ENCODE data around the gene CIT. TPM values are rescaled to one million over a fixed set of nuclear protein-coding genes. Genes with fewer than 3 reads are reported as not detected.

The CIT gene
- total RNA-seq, 2 experiments from 2014 or later = 113 to 132 TPM

DNA sequence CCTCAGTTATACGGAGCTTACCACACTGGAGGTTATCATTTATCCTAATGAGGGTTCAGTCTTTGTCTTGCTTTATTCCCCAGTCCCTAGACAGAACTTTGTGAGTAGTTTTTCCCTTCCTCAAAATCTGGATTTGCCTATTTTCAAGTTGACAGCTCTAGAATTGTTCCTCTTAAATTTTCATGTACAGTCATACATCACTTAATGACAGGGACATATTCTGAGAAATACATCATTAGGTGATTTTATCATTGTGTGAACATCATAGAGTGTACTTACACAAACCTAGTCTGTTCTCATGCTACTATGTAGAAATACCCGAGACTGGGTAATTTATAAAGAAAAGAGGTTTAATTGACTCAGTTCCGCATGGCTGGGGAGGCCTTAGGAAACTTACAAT lies 206.1 kb downstream of the CIT start:
- CTCF ChIA-PET = interaction anchor here (0.8 to 1.8 kb wide), 2 partner anchors 9 to 10 kb away, joined by 3 to 4 read pairs; no protein-coding TSS in a partner anchor
- no peaks in the 10 kb centered on the region for H3K27me3 Mint-ChIP-seq
- H3K36me3 Mint-ChIP-seq (ENCODE audit: low read depth) = peaks cover 65% of the 10 kb centered on the region
- H3K9me3 Mint-ChIP-seq = no peaks in the 10 kb centered on the region
- peaks cover 70% of the 10 kb centered on the region for H3K4me1 Mint-ChIP-seq
- POLR2A ChIA-PET = no interaction called here
- H3K27ac Mint-ChIP-seq = no peak overlapping the region
- no peak overlapping the region for H3K4me3 Mint-ChIP-seq
- DNase-seq = no peak

DNA sequence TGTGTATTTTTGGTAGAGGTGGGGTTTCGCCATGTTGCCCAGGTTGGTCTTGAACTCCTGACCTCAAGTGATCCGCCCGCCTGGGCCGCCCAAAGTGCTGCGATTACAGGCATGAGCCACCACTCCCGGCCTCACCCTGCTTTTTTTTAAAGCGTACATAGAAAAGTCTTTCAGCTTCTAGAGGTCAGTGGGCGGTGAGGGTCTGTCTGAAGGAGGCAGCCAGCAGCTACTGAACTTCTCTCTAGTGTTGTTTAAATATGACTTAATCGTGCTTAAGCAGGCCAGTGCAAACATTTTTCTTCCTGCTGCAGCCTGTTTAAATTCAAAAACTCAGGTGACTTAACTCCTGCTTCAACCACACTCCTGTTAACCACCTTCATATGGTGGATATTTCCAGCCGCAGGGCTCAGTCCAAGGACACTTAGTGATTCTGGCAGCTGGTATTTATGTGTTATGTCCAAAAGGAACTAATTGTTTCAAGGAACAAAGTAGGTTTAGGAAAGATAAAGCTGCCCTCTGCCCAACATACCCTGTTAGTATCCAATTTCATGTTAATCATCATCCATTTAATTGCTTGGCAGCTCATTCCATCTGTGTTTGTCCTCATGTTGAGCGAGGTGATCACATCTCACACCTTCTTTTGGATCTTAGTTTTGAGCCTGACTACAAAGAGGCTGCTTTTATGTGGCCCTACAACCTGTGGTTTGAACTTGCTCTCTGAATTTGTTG lies 207.2 kb downstream of the CIT start:
- peaks cover 55% of the 10 kb centered on the region for H3K36me3 Mint-ChIP-seq (ENCODE audit: low read depth)
- ChIA-PET POLR2A (interaction anchor here (0.7 kb wide), 1 partner anchor 12 kb away, joined by 3 read pairs; no protein-coding TSS in a partner anchor), CTCF (interaction anchor here (0.8 to 1.8 kb wide), 3 partner anchors 8 to 17 kb away, joined by 3 to 6 read pairs (median 4); no protein-coding TSS in a partner anchor)
- peaks cover 72% of the 10 kb centered on the region for H3K4me1 Mint-ChIP-seq
- H3K4me3 Mint-ChIP-seq = peak overlapping the region; percentile 66
- H3K9me3 Mint-ChIP-seq = no peaks in the 10 kb centered on the region
- peak; percentile 17 for DNase-seq
- H3K27ac Mint-ChIP-seq = peak overlapping the region; percentile 74
- no peaks in the 10 kb centered on the region for H3K27me3 Mint-ChIP-seq

DNA sequence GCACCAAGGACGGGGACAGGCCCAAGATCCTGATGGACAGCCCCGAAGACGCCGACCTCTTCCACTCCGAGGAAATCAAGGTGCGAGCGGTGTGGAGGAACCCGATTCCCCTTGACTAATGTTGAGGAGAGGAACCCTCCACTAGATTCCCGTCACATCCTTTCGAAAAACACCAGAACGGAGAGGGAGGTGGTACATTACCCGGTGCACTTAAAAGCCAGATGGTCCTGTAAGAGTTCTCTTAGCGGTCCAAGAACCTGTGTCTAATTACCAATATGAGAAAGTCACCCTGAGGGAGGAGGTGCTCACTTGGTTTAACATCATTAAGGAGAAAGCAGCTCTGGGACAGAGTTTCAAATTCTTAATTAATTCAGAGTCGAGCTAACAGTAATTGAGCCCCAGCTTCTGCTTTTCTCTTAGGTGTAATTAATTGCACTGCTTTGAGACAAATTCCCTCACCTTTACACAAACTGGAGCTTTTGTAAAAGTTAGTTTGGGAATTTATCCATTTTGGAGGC lies 208.7 kb downstream of the CIT start:
- Mint-ChIP-seq H3K36me3 (ENCODE audit: low read depth) (peaks cover 45% of the 10 kb centered on the region), H3K9me3 (peaks cover 3% of the 10 kb centered on the region), H3K4me1 (peaks cover 62% of the 10 kb centered on the region), H3K27ac (peak overlapping the region; percentile 93), H3K27me3 (no peaks in the 10 kb centered on the region), H3K4me3 (peak overlapping the region; percentile 89)
- DNase-seq = no peak
- CTCF ChIA-PET = interaction anchor here (0.6 to 2.0 kb wide), 12 partner anchors 9 to 1652 kb away, joined by 3 to 10 read pairs (median 4); no protein-coding TSS in a partner anchor
- POLR2A ChIA-PET = no interaction called here

DNA sequence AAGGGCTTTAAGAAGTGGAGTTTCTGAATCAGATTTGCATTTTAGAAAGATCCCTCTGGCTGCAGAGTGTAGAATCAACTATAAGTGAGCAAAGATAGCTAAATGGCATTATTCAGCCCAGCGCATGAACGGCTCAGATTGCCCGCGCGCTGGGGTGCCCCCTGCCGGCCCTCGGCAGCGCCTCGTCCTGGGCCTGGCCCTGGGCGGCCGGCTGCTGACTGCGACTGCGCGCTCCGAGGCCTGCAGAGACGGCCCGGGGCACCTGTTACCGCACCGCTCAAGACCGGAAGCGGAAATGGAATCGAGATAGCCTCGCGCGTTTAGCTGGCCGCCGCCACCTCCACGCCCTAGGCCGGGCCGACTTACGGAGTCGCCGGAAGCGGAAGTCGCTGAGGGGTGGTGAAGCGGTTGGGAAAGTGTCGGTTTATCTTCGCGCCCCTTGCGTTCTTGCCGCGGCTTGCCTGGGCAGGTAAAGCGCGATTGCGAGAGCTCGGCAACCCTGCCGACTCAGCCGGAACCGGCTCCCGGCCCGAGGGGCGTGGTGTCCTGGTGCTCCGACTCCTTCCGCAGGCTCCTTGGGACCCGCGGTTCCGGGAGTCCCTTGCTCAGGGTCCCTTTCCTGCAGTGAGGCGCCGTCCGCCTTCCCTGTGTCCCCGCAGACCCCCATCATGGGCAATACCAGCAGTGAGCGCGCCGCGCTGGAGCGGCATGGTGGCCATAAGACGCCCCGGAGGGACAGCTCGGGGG lies 209.4 kb downstream of the CIT start, which contains the start of gene PRKAB1:
PRKAB1 (plus strand) TSS at position 557 of the 747 bp plus-strand sequence; CDS start at position 669, 112 bp downstream.
- Mint-ChIP-seq H3K4me3 (peak within 1 kb of the TSS; percentile 89), H3K27me3 (no peaks in the 10 kb centered on the region), H3K27ac (peak within 1 kb of the TSS; percentile 93), H3K4me1 (peaks cover 56% of the 10 kb centered on the region), H3K9me3 (peaks cover 3% of the 10 kb centered on the region), H3K36me3 (ENCODE audit: low read depth) (peaks cover 38% of the 10 kb centered on the region)
- ChIA-PET POLR2A (no interaction called here), CTCF (interaction anchor here (0.5 to 2.0 kb wide), 14 partner anchors 9 to 1794 kb away, joined by 3 to 10 read pairs (median 4); no protein-coding TSS in a partner anchor)
- peak; percentile 96 for DNase-seq

DNA sequence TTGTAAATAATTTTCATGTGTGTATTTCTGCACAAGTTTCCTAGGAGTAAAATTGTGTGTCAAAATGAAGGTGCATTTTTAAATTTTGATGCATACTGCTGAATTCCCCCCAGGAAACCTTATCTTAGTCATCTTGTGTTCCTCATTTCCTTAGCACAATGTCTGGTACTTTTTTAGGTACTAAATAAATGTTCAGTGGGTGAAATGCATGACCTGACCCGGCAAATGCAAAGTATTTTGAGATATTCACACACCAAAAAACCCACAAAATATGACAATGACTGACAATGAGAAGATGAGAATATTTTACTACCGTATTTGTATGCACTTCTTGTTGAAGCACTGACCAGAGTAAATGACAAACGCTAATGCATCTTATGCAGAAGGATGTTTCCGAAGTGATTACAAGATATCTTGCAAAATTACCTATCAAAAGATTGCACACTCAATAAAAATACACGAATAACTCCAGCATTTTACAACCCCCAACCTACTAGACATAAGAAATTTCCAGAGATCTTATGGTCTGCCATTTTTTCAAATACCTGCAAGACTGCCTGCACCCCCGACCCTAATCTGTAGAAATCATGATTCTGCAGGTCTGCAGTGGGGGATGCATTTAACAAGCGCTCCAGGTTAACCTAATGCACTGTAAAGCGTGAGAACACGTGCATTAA lies 210.1 kb downstream of the CIT start:
- CTCF ChIA-PET = interaction anchor here (0.5 to 2.0 kb wide), 10 partner anchors 8 to 1793 kb away, joined by 3 to 10 read pairs (median 4); no protein-coding TSS in a partner anchor
- peaks cover 31% of the 10 kb centered on the region for H3K36me3 Mint-ChIP-seq (ENCODE audit: low read depth)
- H3K4me3 Mint-ChIP-seq = peak overlapping the region; percentile 89

DNA sequence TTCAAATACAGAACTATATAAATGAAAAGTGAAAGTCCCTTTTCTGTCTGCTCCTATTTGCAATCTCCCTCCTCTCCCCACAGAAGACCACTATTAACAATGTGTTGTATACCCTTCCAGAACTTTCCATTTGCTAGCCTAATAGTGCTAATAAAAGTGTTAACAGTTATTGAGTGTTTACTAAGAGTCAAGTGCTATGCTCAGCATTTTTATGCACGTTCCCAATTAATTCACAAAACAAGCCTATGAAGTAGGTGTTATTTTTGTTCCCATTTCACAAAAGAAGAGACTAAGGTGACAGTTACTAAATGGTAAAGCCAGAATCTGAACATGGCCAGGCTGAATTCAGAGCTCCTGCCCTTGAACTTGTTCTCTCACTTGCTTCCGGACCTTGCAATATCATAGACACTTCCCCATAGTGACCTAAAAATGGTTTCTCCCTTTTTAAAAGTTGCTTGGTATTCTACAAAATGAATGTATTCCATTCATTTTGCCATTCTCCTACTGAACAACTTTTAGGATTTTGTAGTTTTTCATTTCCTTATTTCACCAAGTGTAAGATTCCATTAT lies 210.8 kb downstream of the CIT start:
- peak overlapping the region; percentile 85 for H3K27ac Mint-ChIP-seq

More for the DNA sequence above, 210.1 kb downstream of the CIT start:
- H3K4me1 Mint-ChIP-seq = peaks cover 49% of the 10 kb centered on the region
- no peak for DNase-seq
- peaks cover 2% of the 10 kb centered on the region for H3K27me3 Mint-ChIP-seq
- H3K9me3 Mint-ChIP-seq = peaks cover 3% of the 10 kb centered on the region
- POLR2A ChIA-PET = no interaction called here
- peak overlapping the region; percentile 85 for H3K27ac Mint-ChIP-seq

DNA sequence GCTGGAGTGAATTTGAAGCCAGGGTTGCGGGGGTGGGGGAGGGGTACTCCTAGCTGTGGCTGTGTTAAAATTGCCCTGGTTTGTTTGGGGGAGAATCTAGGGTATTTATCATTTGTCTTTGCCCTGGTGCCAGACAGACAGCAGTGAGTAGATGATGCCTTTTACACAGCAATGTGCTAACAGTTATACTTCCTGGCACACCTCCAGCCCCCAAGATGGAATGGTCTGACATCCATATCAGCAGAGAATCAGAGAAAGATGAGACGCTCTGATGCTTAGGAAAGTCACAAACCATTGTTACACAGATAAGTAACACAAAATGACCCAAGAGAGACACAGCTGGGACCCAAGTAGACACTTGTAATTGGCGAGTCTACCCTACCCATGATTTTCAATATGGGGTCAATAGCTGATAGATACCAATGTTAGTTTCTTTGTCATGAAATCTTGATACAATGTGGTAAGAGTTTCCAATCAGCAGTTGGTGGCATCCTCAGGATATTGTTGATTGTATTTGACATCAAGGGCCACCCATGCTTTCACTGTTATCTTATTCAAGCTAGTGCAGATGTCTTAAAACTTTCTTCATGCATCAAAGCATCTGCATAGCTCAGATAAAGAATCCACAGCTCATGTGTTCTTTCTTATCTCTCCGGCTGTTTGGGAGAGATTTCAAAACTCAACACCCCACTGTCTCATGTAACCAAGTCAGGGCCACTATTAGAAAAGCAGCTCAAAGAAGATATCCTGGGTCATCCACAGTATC lies 211.8 kb downstream of the CIT start:
- no peak for DNase-seq
- CTCF ChIA-PET = interaction anchor here (0.8 to 1.2 kb wide), 3 partner anchors 10 to 1289 kb away, joined by 4 read pairs; partner anchors contain the start of gene SUDS3
- Mint-ChIP-seq H3K4me1 (peaks cover 36% of the 10 kb centered on the region), H3K9me3 (peaks cover 3% of the 10 kb centered on the region), H3K4me3 (no peak overlapping the region), H3K36me3 (ENCODE audit: low read depth) (peaks cover 16% of the 10 kb centered on the region), H3K27me3 (peaks cover 2% of the 10 kb centered on the region), H3K27ac (no peak overlapping the region)
- POLR2A ChIA-PET = no interaction called here

More for the DNA sequence above, 210.8 kb downstream of the CIT start:
- peaks cover 25% of the 10 kb centered on the region for H3K36me3 Mint-ChIP-seq (ENCODE audit: low read depth)
- CTCF ChIA-PET = interaction anchor here (1.0 to 1.2 kb wide), 2 partner anchors 14 to 1290 kb away, joined by 4 read pairs; partner anchors contain the start of gene SUDS3
- no peak for DNase-seq
- POLR2A ChIA-PET = no interaction called here
- peak overlapping the region; percentile 89 for H3K4me3 Mint-ChIP-seq
- peaks cover 3% of the 10 kb centered on the region for H3K9me3 Mint-ChIP-seq
- H3K27me3 Mint-ChIP-seq = peaks cover 2% of the 10 kb centered on the region
- H3K4me1 Mint-ChIP-seq = peaks cover 44% of the 10 kb centered on the region

DNA sequence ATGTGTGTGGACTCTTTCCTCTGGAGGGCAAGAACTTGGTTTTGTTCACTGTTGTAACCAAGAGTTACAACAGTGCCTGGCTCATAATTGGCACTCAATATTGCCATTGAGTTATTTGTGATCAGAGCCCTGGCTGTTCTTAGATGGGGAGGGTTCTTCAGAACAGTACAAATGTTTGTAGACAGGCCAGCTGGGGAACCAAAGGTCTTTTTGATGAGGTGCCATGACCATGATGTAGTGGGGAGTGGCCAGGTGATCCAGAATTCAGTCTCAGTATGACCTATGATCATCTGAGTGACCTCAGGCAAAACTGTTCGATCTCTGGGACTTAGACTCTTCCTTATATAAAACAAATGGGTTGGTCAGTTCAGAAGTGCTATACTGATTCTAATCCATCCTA lies 212.5 kb downstream of the CIT start:
- CTCF ChIA-PET = no interaction called here
- Mint-ChIP-seq H3K36me3 (ENCODE audit: low read depth) (peaks cover 10% of the 10 kb centered on the region), H3K27ac (no peak overlapping the region), H3K27me3 (peaks cover 2% of the 10 kb centered on the region), H3K4me3 (no peak overlapping the region), H3K4me1 (peaks cover 35% of the 10 kb centered on the region), H3K9me3 (peaks cover 3% of the 10 kb centered on the region)
- no peak for DNase-seq
- POLR2A ChIA-PET = no interaction called here

DNA sequence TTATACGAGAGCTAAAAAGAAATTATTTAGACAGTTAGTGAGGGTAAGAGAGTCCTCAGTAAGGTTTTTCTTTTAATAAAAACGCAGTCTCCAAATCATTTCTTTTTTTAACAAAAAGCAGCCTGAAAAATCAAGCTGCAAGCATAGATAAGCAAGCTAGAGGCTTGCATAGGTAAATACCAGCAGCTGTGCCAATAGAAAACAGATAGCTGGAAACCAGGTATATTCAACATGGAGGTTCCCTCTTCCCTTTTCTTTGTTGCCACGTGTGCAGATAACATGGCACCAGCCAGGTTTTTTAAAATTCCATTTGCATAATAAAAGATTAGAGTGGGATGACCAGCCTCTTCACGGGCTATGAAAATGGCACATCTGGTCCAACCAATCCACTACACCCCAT lies 215.2 kb downstream of the CIT start:
- Mint-ChIP-seq H3K9me3 (peaks cover 3% of the 10 kb centered on the region), H3K36me3 (ENCODE audit: low read depth) (no peaks in the 10 kb centered on the region), H3K27me3 (peaks cover 2% of the 10 kb centered on the region), H3K4me3 (no peak overlapping the region), H3K4me1 (peaks cover 23% of the 10 kb centered on the region), H3K27ac (no peak overlapping the region)
- DNase-seq = no peak
- CTCF ChIA-PET = interaction anchor here (1.0 kb wide), 1 partner anchor 9 kb away, joined by 3 read pairs; no protein-coding TSS in a partner anchor
- POLR2A ChIA-PET = no interaction called here

DNA sequence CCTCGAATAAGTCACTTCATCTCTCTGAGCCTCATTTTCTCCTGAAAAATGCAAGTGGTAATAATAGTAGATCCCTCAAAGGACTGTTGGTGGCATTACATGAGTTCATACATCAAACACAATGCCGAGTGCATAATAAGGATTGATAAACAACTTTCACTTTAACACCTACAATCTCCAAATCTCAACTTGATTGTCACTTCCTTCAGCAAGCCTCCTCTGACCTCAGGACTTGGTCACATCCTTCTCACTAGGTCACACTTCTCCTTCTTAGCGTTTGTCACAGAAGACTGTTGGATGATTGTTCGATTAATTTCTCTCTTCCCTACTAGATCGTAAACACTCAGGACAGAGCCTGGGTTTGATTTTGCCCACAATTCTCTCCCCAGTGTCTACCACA lies 217.0 kb downstream of the CIT start:
- H3K4me3 Mint-ChIP-seq = no peak overlapping the region
- no peak for DNase-seq
- peaks cover 3% of the 10 kb centered on the region for H3K9me3 Mint-ChIP-seq
- H3K4me1 Mint-ChIP-seq = peaks cover 9% of the 10 kb centered on the region
- H3K27ac Mint-ChIP-seq = no peak overlapping the region
- CTCF ChIA-PET = no interaction called here
- POLR2A ChIA-PET = no interaction called here
- H3K27me3 Mint-ChIP-seq = peaks cover 2% of the 10 kb centered on the region
- no peaks in the 10 kb centered on the region for H3K36me3 Mint-ChIP-seq (ENCODE audit: low read depth)

DNA sequence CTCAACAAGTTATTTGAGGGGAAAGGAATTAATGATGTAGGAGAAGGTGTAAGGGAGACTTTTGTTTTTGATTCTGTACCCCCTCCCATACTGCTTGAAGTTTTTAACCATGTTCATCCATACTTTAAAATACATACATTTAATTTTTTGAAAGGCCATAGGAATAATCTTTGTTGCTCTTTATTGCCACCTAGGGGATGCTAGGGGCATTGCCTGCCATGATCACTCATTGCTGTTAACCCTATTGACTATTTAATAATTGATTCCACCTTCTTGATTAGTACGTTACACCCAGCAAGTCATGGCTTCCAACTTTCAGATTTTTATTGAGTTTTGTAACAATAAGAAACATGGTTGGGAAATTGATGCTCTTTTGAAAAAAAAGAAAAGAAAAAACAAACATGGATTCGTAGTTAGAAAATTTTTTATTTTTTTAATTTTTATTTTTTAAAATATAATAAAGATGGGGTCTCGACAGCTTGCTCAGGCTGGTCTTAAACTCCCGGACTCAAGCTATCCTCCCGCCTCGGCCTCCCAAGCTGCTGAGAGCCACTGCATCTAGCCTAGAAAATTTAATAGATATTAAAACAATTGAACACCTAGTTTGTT lies 217.7 kb downstream of the CIT start:
- Mint-ChIP-seq H3K27ac (no peak overlapping the region), H3K4me3 (no peak overlapping the region), H3K27me3 (peaks cover 2% of the 10 kb centered on the region), H3K36me3 (ENCODE audit: low read depth) (no peaks in the 10 kb centered on the region), H3K4me1 (peaks cover 9% of the 10 kb centered on the region), H3K9me3 (peaks cover 2% of the 10 kb centered on the region)
- peak; percentile 57 for DNase-seq
- ChIA-PET CTCF (interaction anchor here (1.2 to 1.7 kb wide), 2 partner anchors 8 to 22 kb away, joined by 4 to 7 read pairs; partner anchors contain the start of gene PRKAB1), POLR2A (no interaction called here)
